HG03521 (cell line): Measurements from ENCODE around the gene COL13A1.
A peak's percentile ranks its signal among the peaks of the same experiment; 100 is the strongest.

Experiments
- ATAC-seq: cut with Tn5 transposase; IDR thresholded peaks from one replicate; pipeline ENCODE4 v1.9.1; 2021; ENCODE audit warnings: mild to moderate bottlenecking, moderate library complexity; ENCODE audit not compliant: unreplicated experiment

The COL13A1 gene

GRCh38 chr10:69939481-69939880 is 137.8 kb downstream of the COL13A1 start:
- no peak for ATAC-seq

GRCh38 chr10:69941730-69942129 is 140.0 kb downstream of the COL13A1 start:
- no peak for ATAC-seq

- no peak for ATAC-seq
Observed at GRCh38 chr10:69943292-69943820, 141.7 kb downstream of the COL13A1 start.

- no peak for ATAC-seq
Observed at GRCh38 chr10:69944761-69945160, 143.1 kb downstream of the COL13A1 start.

GRCh38 chr10:69948261-69948660 is 146.6 kb downstream of the COL13A1 start:
- ATAC-seq = no peak

GRCh38 chr10:69949770-69950169 is 148.1 kb downstream of the COL13A1 start:
- ATAC-seq = no peak

- ATAC-seq = no peak
Observed at GRCh38 chr10:69951658-69952057, 150.0 kb downstream of the COL13A1 start.

GRCh38 chr10:69952069-69952800 is 150.5 kb downstream of the COL13A1 start:
- no peak for ATAC-seq

GRCh38 chr10:69952821-69953221 is 151.1 kb downstream of the COL13A1 start:
- no peak for ATAC-seq

- no peak for ATAC-seq
Observed at GRCh38 chr10:69953851-69954250, 152.1 kb downstream of the COL13A1 start.

GRCh38 chr10:69955211-69955805 is 153.6 kb downstream of the COL13A1 start:
- ATAC-seq = no peak

GRCh38 chr10:69955897-69956740 is 154.4 kb downstream of the COL13A1 start:
- ATAC-seq = no peak

- ATAC-seq = no peak
Observed at GRCh38 chr10:69956741-69957230, 155.1 kb downstream of the COL13A1 start.

GRCh38 chr10:69957241-69957885 is 155.7 kb downstream of the COL13A1 start:
- ATAC-seq = no peak

- ATAC-seq = peak; percentile 41
Observed at GRCh38 chr10:69957886-69958555, 156.3 kb downstream of the COL13A1 start.

GRCh38 chr10:69958556-69958902 is 156.8 kb downstream of the COL13A1 start:
- no peak for ATAC-seq

- no peak for ATAC-seq
Observed at GRCh38 chr10:69959911-69960310, 158.2 kb downstream of the COL13A1 start.

- no peak for ATAC-seq
Observed at GRCh38 chr10:69960606-69960987, 158.9 kb downstream of the COL13A1 start.

- no peak for ATAC-seq
Observed at GRCh38 chr10:69960988-69961880, 159.5 kb downstream of the COL13A1 start.
